ENCODE data around the gene CDC42EP5. TPM values are rescaled to one million over a fixed set of nuclear protein-coding genes. Genes with fewer than 3 reads are reported as not detected.
"Not testable (repeated sequence)": the region's sequence is repeated elsewhere in the genome, so short reads cannot be mapped to it uniquely, and the experiment has no call there.

The CDC42EP5 gene
- total and polyA plus RNA-seq, 4 donors: 15.8 to 25.7 (median 21.3) TPM

DNA sequence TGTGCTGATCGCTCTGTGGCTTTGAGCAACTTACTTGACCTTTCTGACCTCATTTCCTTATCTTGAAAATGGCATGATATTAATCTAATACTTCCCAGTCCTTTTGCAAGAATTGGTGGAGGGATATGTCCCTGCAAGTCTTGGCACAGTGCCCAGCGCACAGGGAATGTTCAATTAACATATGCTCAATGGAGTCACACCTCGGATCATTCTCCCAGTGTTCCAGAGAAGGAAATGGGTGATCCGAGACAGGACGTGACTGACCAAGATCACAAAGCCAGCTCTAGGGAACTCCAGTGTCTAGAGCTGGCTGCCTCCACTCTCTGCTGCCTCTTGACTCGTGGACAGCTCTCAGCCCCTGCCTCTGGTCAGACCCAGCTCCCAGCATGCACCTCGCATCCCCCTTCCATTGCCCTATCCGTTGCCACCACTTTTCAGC lies 3.6 kb downstream of the CDC42EP5 start:
- Histone ChIP-seq H3K4me3 (no peak overlapping the region), H3K9me3 (ENCODE audit: control insufficient read depth in 4 of 4, insufficient read depth in 3 of 4, low read length in 3 of 4) (no peaks in the 10 kb centered on the region), H3K27me3 (ENCODE audit: control insufficient read depth in 3 of 3, insufficient read depth in 3 of 3, low read length in 2 of 3) (no peaks in the 10 kb centered on the region), H3K36me3 (ENCODE audit: control insufficient read depth in 4 of 4, insufficient read depth in 4 of 4, low read length in 4 of 4) (peaks cover 0 to 6% (median 0%) of the 10 kb centered on the region in 4 donors), H3K27ac (ENCODE audit: low read depth in 1 of 2, low read length in 1 of 2) (peak overlapping the region; percentile 28 to 51), H3K4me1 (ENCODE audit: control insufficient read depth in 5 of 5, insufficient read depth in 5 of 5, low read length in 5 of 5) (peaks cover 0 to 35% (median 20%) of the 10 kb centered on the region in 5 donors), H3K9ac (ENCODE audit: insufficient read depth in 1 of 2, low read length in 2 of 2) (no peak overlapping the region)
- WGBS, 2 donors: 43 to 70% methylated on average over 8 of the region's 8 CpGs
- peak; percentile 36 to 46 (median 45) for DNase-seq
- TF ChIP-seq, protein P1, sequence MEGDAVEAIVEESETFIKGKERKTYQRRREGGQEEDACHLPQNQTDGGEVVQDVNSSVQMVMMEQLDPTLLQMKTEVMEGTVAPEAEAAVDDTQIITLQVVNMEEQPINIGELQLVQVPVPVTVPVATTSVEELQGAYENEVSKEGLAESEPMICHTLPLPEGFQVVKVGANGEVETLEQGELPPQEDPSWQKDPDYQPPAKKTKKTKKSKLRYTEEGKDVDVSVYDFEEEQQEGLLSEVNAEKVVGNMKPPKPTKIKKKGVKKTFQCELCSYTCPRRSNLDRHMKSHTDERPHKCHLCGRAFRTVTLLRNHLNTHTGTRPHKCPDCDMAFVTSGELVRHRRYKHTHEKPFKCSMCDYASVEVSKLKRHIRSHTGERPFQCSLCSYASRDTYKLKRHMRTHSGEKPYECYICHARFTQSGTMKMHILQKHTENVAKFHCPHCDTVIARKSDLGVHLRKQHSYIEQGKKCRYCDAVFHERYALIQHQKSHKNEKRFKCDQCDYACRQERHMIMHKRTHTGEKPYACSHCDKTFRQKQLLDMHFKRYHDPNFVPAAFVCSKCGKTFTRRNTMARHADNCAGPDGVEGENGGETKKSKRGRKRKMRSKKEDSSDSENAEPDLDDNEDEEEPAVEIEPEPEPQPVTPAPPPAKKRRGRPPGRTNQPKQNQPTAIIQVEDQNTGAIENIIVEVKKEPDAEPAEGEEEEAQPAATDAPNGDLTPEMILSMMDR (IDR thresholded peaks at IDR 0.05; ENCODE audit: control extremely low read depth, extremely low read depth): no peak
- ATAC-seq (ENCODE audit: insufficient read depth, low FRiP score): no peak

DNA sequence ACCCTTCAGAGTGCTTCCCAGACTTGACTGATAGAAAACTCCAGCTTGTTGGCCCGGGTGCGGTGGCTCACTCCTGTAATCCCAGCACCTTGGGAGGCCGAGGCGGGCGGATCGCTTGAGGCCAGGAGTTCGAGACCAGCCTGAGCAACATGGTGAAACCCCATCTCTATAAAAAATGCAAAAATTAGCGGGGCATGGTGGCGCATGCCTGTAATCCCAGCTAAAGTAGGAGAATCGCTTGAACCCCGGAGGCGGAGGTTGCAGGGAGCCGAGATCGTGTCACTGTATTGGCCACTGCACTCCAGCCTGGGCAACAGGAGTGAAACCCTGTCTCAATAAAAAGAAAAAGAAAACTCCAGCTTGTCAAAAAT lies 7.0 kb downstream of the CDC42EP5 start:
- WGBS, 2 donors: 92 to 98% methylated on average over 14 of the region's 14 CpGs

DNA sequence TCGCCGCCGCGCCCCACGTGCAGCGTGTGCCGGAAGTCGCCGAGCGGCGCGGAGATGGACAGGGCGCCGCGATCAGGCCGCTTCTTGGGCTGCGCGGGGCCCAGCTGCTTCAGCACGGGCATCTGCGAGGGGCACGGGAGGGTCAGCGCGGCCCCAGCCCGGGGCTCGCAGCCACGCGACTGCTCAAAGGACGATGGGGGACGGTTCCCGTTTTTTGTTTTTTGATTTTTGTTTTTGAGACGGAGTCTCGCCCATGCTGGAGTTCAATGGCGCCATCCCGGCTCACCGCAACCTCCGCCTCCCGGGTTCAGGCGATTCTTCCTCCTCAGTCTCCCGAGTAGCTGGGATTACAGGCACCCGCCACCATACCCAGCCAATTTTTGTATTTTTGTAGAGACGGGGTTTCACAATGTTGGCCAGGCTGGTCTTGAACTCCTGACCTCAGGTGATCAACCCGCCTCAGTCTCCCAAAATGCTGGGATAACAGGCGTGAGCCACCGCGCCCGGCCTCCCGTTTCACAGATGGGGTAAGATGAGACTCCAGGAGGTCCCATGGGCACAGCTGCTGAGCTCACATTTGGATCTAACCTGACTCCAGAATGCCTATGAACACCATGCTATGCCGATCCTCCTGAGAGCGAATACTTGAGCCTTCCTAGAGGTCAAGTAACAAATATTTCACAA lies 7.5 kb downstream of the CDC42EP5 start:
- Histone ChIP-seq H3K9me3 (ENCODE audit: control insufficient read depth in 4 of 4, insufficient read depth in 3 of 4, low read length in 3 of 4) (no peaks in the 10 kb centered on the region), H3K36me3 (ENCODE audit: control insufficient read depth in 4 of 4, insufficient read depth in 4 of 4, low read length in 4 of 4) (peaks cover 2 to 16% (median 6%) of the 10 kb centered on the region in 4 donors), H3K4me1 (ENCODE audit: control insufficient read depth in 5 of 5, insufficient read depth in 5 of 5, low read length in 5 of 5) (peaks cover 0 to 50% (median 15%) of the 10 kb centered on the region in 5 donors), H3K27ac (ENCODE audit: low read depth in 1 of 2, low read length in 1 of 2) (no peak overlapping the region), H3K9ac (ENCODE audit: insufficient read depth in 1 of 2, low read length in 2 of 2) (no peak overlapping the region), H3K27me3 (ENCODE audit: control insufficient read depth in 3 of 3, insufficient read depth in 3 of 3, low read length in 2 of 3) (no peaks in the 10 kb centered on the region), H3K4me3 (no peak overlapping the region)
- DNase-seq (no peak), ATAC-seq (ENCODE audit: insufficient read depth, low FRiP score) (no peak)
- 81 to 82% methylated on average over 49 of the region's 49 CpGs for WGBS, 2 donors
- TF ChIP-seq, protein P1 (IDR thresholded peaks at IDR 0.05; ENCODE audit: control extremely low read depth, extremely low read depth): no peak

More for the DNA sequence above, 7.0 kb downstream of the CDC42EP5 start:
- H3K4me1 ChIP-seq (ENCODE audit: control insufficient read depth in 5 of 5, insufficient read depth in 5 of 5, low read length in 5 of 5): peaks cover 0 to 50% (median 15%) of the 10 kb centered on the region in 5 donors
- not testable (repeated sequence) for H3K9ac ChIP-seq (ENCODE audit: insufficient read depth in 1 of 2, low read length in 2 of 2); H3K27me3 ChIP-seq (ENCODE audit: control insufficient read depth in 3 of 3, insufficient read depth in 3 of 3, low read length in 2 of 3); H3K4me3 ChIP-seq; ATAC-seq (ENCODE audit: insufficient read depth, low FRiP score); H3K9me3 ChIP-seq (ENCODE audit: control insufficient read depth in 4 of 4, insufficient read depth in 3 of 4, low read length in 3 of 4); H3K27ac ChIP-seq (ENCODE audit: low read depth in 1 of 2, low read length in 1 of 2); DNase-seq
- H3K36me3 ChIP-seq (ENCODE audit: control insufficient read depth in 4 of 4, insufficient read depth in 4 of 4, low read length in 4 of 4): peaks cover 2 to 12% (median 7%) of the 10 kb centered on the region in 4 donors

DNA sequence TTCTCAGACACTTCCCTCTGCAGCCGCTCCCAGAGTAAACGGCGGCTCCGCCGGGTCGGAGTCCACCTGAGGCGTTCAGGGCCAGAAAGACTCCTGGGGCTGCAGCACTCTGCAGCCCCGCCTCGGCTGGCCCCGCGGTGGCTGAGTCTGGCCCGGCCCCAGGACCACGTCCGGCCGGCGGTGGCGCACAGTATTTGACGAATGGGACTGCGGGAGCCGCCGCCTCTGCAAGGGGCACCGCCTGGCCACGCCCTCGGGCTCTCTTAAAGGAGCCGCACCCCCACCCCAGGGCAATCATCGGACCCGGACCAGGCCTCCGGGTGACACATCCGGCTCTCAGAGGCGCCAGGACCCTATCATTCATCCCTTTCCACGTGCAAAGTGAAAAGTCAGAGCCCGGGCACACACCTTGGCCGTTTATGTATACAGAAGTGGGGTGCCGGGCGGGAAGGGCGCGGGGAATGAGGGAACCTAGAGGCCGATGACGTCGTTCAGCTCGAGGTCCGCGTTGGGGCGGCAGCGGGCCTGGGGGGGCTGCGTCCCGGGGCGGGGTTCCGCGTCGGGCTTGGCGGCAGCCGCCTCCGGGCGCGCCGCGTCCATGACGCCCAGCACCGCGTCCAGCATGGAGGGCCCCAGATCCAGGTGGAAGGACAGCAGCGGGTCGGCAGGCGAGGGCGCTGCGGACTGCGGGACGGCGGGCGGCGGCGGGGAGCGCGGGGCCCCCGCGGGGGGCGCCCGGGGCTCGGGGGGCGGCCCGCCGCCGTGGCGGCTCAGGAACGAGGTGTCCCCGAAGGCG lies 8.3 kb downstream of the CDC42EP5 start:
- whole genome bisulfite sequencing, 2 donors: 6 to 15% methylated on average over 42 to 87 of the region's 87 CpGs
- no peaks in the 10 kb centered on the region for H3K9me3 ChIP-seq (ENCODE audit: control insufficient read depth in 4 of 4, insufficient read depth in 3 of 4, low read length in 3 of 4)
- peak overlapping the region; percentile 40 for H3K4me3 ChIP-seq
- DNase-seq (peak; percentile 91 to 93 (median 91)), ATAC-seq (ENCODE audit: insufficient read depth, low FRiP score) (peak; percentile 58)
- no peak overlapping the region for H3K9ac ChIP-seq (ENCODE audit: insufficient read depth in 1 of 2, low read length in 2 of 2)
- H3K27me3 ChIP-seq (ENCODE audit: control insufficient read depth in 3 of 3, insufficient read depth in 3 of 3, low read length in 2 of 3): no peaks in the 10 kb centered on the region
- TF ChIP-seq, protein P1 (IDR thresholded peaks at IDR 0.05; ENCODE audit: control extremely low read depth, extremely low read depth): no peak
- peaks cover 7 to 23% (median 7%) of the 10 kb centered on the region in 4 donors for H3K36me3 ChIP-seq (ENCODE audit: control insufficient read depth in 4 of 4, insufficient read depth in 4 of 4, low read length in 4 of 4)
- H3K27ac ChIP-seq (ENCODE audit: low read depth in 1 of 2, low read length in 1 of 2): peak overlapping the region; percentile 76 to 83
- peaks cover 0 to 48% (median 16%) of the 10 kb centered on the region in 5 donors for H3K4me1 ChIP-seq (ENCODE audit: control insufficient read depth in 5 of 5, insufficient read depth in 5 of 5, low read length in 5 of 5)
